IPS-20b (cell line): ENCODE results near the gene MYO18B.

Experiments
- H3K27ac ChIP-seq: one replicate; pipeline ENCODE4 v1.5.1; 2013; ENCODE audit warnings: low read length
- H3K27me3 ChIP-seq: 2 replicates; pipeline ENCODE4 v1.6.1; 2013; ENCODE audit warnings: mild to moderate bottlenecking, low read length, inconsistent platforms; ENCODE audit not compliant: insufficient read depth
- H3K36me3 ChIP-seq: 2 replicates; pipeline ENCODE4 v1.6.1; 2013; ENCODE audit warnings: low read depth, mild to moderate bottlenecking, inconsistent platforms, low read length, moderate library complexity; ENCODE audit not compliant: insufficient read depth
- H3K4me1 ChIP-seq: 2 replicates; pipeline ENCODE4 v1.6.1; 2013; ENCODE audit warnings: mild to moderate bottlenecking, control low read depth, inconsistent platforms, low read length, moderate library complexity; ENCODE audit not compliant: insufficient read depth
- H3K4me3 ChIP-seq: 2 replicates; pipeline ENCODE4 v1.5.1; 2013; ENCODE audit warnings: mild to moderate bottlenecking, low read length, inconsistent platforms
- H3K9ac ChIP-seq: 2 replicates; pipeline ENCODE4 v1.6.1; 2013; ENCODE audit warnings: low read depth, mild to moderate bottlenecking, inconsistent platforms, low read length, moderate library complexity
- H3K9me3 ChIP-seq: 2 replicates; pipeline ENCODE4 v1.6.1; 2013; ENCODE audit warnings: mild to moderate bottlenecking, low read depth, low read length, inconsistent platforms; ENCODE audit not compliant: insufficient read depth

MYO18B gene

DNA sequence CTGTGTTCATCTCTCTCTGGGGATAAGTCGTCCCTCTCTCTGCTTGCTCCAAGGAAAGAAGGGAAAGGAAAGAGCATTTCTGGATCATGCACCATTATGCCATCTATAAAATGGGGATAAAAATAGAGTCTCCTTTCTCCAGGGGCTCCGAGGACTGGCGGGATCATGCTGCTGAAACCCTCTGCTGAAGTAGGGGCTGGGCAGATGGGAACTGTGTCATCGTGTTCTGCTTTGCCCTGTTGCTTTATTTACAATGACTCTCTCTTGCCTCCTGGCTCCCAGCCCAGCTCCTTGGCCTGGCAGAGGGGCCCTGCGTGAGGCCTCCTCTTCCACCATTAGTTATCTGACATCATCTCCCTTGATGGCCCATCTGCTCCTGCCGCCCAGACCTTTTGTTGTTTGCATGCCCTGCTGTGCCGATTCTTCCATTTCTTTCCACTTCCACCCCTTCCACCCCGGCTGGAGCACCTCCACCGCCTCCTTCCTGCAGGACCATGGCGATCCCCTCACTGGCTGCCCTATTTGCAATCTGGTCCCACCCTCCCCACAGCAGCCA, 200.9 kb downstream of the MYO18B start:
- Histone ChIP-seq H3K36me3 (no peaks in the 10 kb centered on the region), H3K4me1 (peaks cover 23% of the 10 kb centered on the region), H3K4me3 (no peak overlapping the region), H3K9ac (no peak overlapping the region), H3K27me3 (no peaks in the 10 kb centered on the region), H3K27ac (no peak overlapping the region), H3K9me3 (no peaks in the 10 kb centered on the region; the same call in 1 of the 2 replicates)

GRCh38 chr22:25950111-25950510, 208.1 kb downstream of the MYO18B start:
- Histone ChIP-seq H3K9me3 (no peaks in the 10 kb centered on the region), H3K36me3 (no peaks in the 10 kb centered on the region), H3K4me3 (no peak overlapping the region), H3K27me3 (no peaks in the 10 kb centered on the region), H3K27ac (no peak overlapping the region), H3K4me1 (no peaks in the 10 kb centered on the region), H3K9ac (no peak overlapping the region)

DNA sequence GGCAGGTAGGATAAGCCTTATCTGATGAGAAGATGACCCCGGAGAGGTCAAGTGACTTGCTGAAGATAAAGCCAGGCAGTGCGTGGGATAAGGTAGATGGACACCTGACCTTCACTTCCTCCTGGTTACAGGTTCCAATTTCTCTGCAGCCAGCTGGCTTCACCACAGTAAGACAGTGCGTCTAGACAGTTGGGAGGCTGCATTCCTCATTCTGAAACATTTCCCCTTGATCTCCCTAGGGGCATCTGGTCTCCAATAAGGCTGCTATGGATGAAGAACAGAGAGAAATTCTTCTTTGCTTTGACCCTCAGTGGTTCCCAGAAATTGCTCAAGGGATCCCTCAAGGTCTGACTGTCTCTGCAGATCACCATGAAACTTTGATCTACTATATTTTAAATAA, 211.3 kb downstream of the MYO18B start:
- no peaks in the 10 kb centered on the region for H3K4me1 ChIP-seq
- H3K4me3 ChIP-seq: no peak overlapping the region
- H3K27me3 ChIP-seq: no peaks in the 10 kb centered on the region
- no peak overlapping the region for H3K9ac ChIP-seq
- no peaks in the 10 kb centered on the region for H3K9me3 ChIP-seq
- no peak overlapping the region for H3K27ac ChIP-seq
- no peaks in the 10 kb centered on the region for H3K36me3 ChIP-seq

DNA sequence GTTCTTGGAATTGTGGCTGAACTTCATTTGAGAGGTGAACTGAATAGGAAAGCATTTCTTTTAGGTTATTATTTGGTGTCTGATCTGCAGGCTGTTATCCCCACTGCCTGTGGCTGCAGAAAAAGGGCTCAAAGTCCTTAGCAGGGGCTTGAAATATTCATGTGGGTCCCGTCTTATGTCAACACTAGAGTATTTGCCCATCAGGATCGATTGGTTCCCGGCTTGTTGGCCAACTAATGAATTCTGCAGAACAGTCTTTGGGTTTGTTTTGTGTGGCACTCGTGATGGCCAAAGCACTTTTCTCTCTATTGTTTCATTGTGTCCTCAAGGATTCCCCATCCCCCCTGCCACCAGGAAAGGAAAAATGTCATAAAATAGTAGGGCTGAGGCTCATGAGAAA, 211.9 kb downstream of the MYO18B start:
- H3K36me3 ChIP-seq: no peaks in the 10 kb centered on the region
- no peak overlapping the region for H3K4me3 ChIP-seq
- H3K27me3 ChIP-seq: no peaks in the 10 kb centered on the region
- H3K27ac ChIP-seq: no peak overlapping the region
- H3K4me1 ChIP-seq: no peaks in the 10 kb centered on the region
- no peaks in the 10 kb centered on the region for H3K9me3 ChIP-seq
- no peak overlapping the region for H3K9ac ChIP-seq

DNA sequence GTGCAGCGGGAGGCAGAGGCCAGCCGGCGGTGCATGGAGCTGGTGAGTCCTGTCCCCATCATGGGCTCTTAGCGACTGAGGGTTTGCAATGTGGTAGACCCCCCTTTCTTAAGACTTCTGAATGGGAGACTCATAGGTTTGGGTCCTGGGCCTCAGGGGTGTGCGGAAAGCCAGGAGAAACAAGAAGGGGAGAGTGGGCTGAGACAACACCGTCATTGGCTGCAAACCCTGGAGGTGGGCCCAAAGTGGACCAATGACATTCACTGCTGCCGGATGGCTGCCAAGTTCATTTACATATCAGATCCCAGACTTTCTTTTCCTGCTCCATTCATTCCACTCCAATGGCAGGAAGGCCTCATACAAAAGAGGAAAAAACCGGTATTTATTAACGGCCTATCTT, 213.3 kb downstream of the MYO18B start:
- H3K27me3 ChIP-seq: no peaks in the 10 kb centered on the region
- no peak overlapping the region for H3K27ac ChIP-seq

GRCh38 chr22:25956801-25957200, 214.8 kb downstream of the MYO18B start:
- Histone ChIP-seq H3K9me3 (no peaks in the 10 kb centered on the region), H3K9ac (no peak overlapping the region), H3K36me3 (no peaks in the 10 kb centered on the region), H3K27ac (no peak overlapping the region), H3K4me1 (no peaks in the 10 kb centered on the region), H3K4me3 (no peak overlapping the region), H3K27me3 (no peaks in the 10 kb centered on the region)

More for the DNA sequence above, 213.3 kb downstream of the MYO18B start:
- no peak overlapping the region for H3K4me3 ChIP-seq
- no peaks in the 10 kb centered on the region for H3K36me3 ChIP-seq
- H3K4me1 ChIP-seq: no peaks in the 10 kb centered on the region
- no peak overlapping the region for H3K9ac ChIP-seq
- no peaks in the 10 kb centered on the region for H3K9me3 ChIP-seq

DNA sequence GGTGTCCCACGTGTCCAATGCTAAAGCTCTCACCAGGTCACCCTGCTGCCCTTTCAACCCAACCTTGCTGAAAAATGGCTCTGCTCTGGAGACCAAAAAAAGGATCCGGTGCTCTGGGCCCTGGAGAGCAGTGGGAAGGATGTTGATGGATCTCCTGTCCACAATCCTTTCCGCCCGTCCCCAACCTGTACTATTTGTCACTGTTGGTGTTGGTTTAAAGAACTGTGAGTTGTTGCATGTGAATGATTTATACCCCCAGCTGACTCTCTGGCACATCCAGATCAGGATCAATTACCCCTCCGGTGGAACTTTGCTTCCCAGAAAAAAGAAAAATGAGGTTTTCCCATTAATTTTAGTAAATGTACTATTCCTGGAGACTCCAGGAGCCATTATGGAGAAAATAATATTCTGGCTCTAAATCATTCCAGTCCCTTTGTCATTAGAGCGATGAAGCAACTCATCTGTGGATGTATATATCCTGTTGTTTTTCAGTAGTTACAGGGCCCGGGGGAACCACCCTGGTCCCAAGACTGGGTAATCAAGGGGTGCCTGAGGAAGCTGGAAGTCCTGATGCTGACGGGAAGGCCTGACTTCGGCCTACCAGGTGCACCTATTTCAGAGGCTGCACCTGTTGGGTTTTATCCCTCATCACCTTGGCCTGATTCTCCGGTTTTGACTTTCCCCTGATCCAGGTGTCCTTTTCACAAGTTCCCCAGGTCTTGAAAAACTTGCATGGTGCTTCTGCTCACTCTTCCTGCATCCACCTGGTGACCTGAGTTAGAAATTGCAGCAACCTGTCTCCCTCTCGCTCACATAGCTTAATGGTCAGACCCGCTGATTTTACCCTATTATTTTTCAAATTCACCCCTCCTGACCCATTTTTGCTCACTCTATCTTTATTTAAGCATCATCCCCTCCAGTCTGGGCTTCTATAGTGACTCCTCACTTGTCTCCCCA, 218.1 kb downstream of the MYO18B start:
- no peaks in the 10 kb centered on the region for H3K4me1 ChIP-seq
- no peaks in the 10 kb centered on the region for H3K27me3 ChIP-seq
- no peaks in the 10 kb centered on the region for H3K36me3 ChIP-seq

DNA sequence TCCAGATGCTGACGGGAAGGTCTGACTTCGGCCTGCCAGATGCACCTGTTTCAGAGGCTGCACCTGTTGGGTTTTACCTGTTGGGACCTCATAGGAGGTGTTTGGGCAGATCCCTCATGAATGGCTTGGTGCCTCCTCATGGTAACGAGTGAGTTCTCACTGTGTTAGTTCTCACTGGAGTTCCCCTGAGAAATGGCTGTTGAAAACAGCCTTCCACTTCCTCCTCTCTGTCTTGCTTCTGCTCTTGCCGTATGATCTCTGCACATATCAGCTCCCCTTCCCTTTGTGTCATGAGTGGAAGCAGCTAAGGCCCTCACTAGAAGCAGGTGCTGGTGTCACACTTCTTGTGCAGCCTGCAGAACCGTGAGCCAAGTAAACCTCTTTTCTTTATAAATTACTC, 219.7 kb downstream of the MYO18B start:
- Histone ChIP-seq H3K4me1 (no peaks in the 10 kb centered on the region), H3K27ac (no peak overlapping the region), H3K27me3 (no peaks in the 10 kb centered on the region), H3K9ac (no peak overlapping the region), H3K9me3 (no peaks in the 10 kb centered on the region), H3K4me3 (no peak overlapping the region), H3K36me3 (no peaks in the 10 kb centered on the region)

More for the DNA sequence above, 218.1 kb downstream of the MYO18B start:
- Histone ChIP-seq H3K9me3 (no peaks in the 10 kb centered on the region), H3K27ac (no peak overlapping the region), H3K9ac (no peak overlapping the region), H3K4me3 (no peak overlapping the region)

DNA sequence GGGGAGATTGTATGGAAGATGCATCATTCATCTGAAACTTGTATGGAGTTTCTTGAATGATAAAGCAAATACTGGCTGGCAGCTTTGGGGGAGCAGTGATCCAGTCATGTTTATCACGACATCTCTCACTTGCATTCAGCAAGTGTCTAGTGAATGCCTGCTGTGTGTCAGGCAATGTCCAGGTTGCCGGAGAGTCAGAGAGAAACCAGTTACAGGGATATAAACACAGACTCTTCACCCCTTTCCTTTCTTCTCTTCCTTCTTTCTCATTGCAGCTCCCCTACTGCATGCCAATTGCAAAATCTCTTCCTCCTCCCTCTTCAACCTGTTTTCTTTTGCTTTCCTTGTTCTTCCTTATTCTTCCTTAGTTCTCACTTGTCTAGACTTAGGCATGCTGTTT, 220.7 kb downstream of the MYO18B start:
- Histone ChIP-seq H3K9me3 (no peaks in the 10 kb centered on the region), H3K27ac (no peak overlapping the region), H3K9ac (no peak overlapping the region), H3K4me1 (no peaks in the 10 kb centered on the region), H3K36me3 (no peaks in the 10 kb centered on the region), H3K4me3 (no peak overlapping the region), H3K27me3 (no peaks in the 10 kb centered on the region)

GRCh38 chr22:25964961-25965730, 223.2 kb downstream of the MYO18B start:
- Histone ChIP-seq H3K9me3 (no peaks in the 10 kb centered on the region), H3K27ac (no peak overlapping the region), H3K4me3 (no peak overlapping the region), H3K36me3 (no peaks in the 10 kb centered on the region), H3K9ac (no peak overlapping the region), H3K4me1 (peaks cover 5% of the 10 kb centered on the region; the same call in 1 of the 2 replicates), H3K27me3 (no peaks in the 10 kb centered on the region)

DNA sequence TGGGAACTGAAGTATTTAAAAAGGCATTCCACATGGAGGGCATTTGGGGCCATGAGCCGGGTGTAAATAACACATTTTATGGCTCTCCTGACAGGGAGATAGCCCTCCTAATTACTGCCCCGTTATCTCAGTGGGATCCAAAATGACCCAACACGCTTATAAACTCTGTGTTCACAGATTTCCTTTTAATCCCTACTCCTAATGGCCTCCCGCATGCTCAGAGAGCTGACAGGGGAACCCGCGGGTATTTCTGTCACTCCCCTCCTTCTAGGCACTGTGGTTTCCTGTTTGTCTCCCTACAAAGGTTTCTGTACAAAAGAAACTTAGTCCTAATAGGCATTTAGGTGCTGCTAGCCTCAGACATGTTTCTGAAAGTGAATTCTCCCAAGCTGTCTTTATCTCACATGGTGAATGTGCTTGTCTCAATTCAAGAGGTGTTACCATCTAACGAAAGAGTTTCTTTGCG, 224.5 kb downstream of the MYO18B start:
- Histone ChIP-seq H3K36me3 (no peaks in the 10 kb centered on the region), H3K27ac (no peak overlapping the region), H3K4me3 (no peak overlapping the region), H3K4me1 (peaks cover 17% of the 10 kb centered on the region; the same call in 1 of the 2 replicates), H3K9me3 (no peaks in the 10 kb centered on the region), H3K27me3 (no peaks in the 10 kb centered on the region), H3K9ac (no peak overlapping the region)
